Measurements from ENCODE around the gene BEND5. TPM values are rescaled to one million over a fixed set of nuclear protein-coding genes. Genes with fewer than 3 reads are reported as not detected.

The BEND5 gene
- total RNA-seq, 1 donor from 2014 or later, result 1.7 TPM

GRCh38 chr1:48777219-48777895 is 666 bp upstream of the BEND5 start:
- no peaks in the 10 kb centered on the region for H3K36me3 Mint-ChIP-seq (ENCODE audit: unreplicated experiment)
- H3K27me3 Mint-ChIP-seq (ENCODE audit: unreplicated experiment), result peaks cover 27% of the 10 kb centered on the region
- H3K4me3 Mint-ChIP-seq (ENCODE audit: unreplicated experiment), result peak overlapping the region; percentile 70
- H3K9me3 Mint-ChIP-seq (ENCODE audit: unreplicated experiment), result no peaks in the 10 kb centered on the region
- no peak for TF ChIP-seq CTCF (IDR thresholded peaks at IDR 0.05)
- no peak for DNase-seq (ENCODE audit: extremely low spot score, unreplicated experiment)
- H3K4me1 Mint-ChIP-seq (ENCODE audit: unreplicated experiment), result peaks cover 11% of the 10 kb centered on the region
- H3K27ac Mint-ChIP-seq (ENCODE audit: unreplicated experiment), result no peak overlapping the region

GRCh38 chr1:48775831-48776392 is 779 bp downstream of the BEND5 start:
- DNase-seq (ENCODE audit: extremely low spot score, unreplicated experiment), result no peak
- Mint-ChIP-seq H3K27me3 (ENCODE audit: unreplicated experiment) (peaks cover 27% of the 10 kb centered on the region), H3K9me3 (ENCODE audit: unreplicated experiment) (no peaks in the 10 kb centered on the region), H3K4me1 (ENCODE audit: unreplicated experiment) (peaks cover 11% of the 10 kb centered on the region), H3K4me3 (ENCODE audit: unreplicated experiment) (peak overlapping the region; percentile 78), H3K36me3 (ENCODE audit: unreplicated experiment) (no peaks in the 10 kb centered on the region), H3K27ac (ENCODE audit: unreplicated experiment) (peak overlapping the region; percentile 6)
- TF ChIP-seq CTCF (IDR thresholded peaks at IDR 0.05), result no peak

GRCh38 chr1:48773133-48773532 is 3.6 kb downstream of the BEND5 start:
- no peaks in the 10 kb centered on the region for H3K36me3 Mint-ChIP-seq (ENCODE audit: unreplicated experiment)
- H3K4me3 Mint-ChIP-seq (ENCODE audit: unreplicated experiment), result no peak overlapping the region
- peaks cover 11% of the 10 kb centered on the region for H3K4me1 Mint-ChIP-seq (ENCODE audit: unreplicated experiment)
- TF ChIP-seq CTCF (IDR thresholded peaks at IDR 0.05), result no peak
- no peak for DNase-seq (ENCODE audit: extremely low spot score, unreplicated experiment)
- no peak overlapping the region for H3K27ac Mint-ChIP-seq (ENCODE audit: unreplicated experiment)
- H3K9me3 Mint-ChIP-seq (ENCODE audit: unreplicated experiment), result no peaks in the 10 kb centered on the region
- H3K27me3 Mint-ChIP-seq (ENCODE audit: unreplicated experiment), result peaks cover 26% of the 10 kb centered on the region

- peaks cover 9% of the 10 kb centered on the region for H3K4me1 Mint-ChIP-seq (ENCODE audit: unreplicated experiment)
- no peak for TF ChIP-seq CTCF (IDR thresholded peaks at IDR 0.05)
- H3K9me3 Mint-ChIP-seq (ENCODE audit: unreplicated experiment), result no peaks in the 10 kb centered on the region
- H3K27ac Mint-ChIP-seq (ENCODE audit: unreplicated experiment), result no peak overlapping the region
- peaks cover 17% of the 10 kb centered on the region for H3K27me3 Mint-ChIP-seq (ENCODE audit: unreplicated experiment)
- no peaks in the 10 kb centered on the region for H3K36me3 Mint-ChIP-seq (ENCODE audit: unreplicated experiment)
- no peak overlapping the region for H3K4me3 Mint-ChIP-seq (ENCODE audit: unreplicated experiment)
- no peak for DNase-seq (ENCODE audit: extremely low spot score, unreplicated experiment)
Measured at GRCh38 chr1:48772211-48772610, 4.5 kb downstream of the BEND5 start.

- peaks cover 6% of the 10 kb centered on the region for H3K4me1 Mint-ChIP-seq (ENCODE audit: unreplicated experiment)
- TF ChIP-seq CTCF (IDR thresholded peaks at IDR 0.05), result no peak
- no peak overlapping the region for H3K4me3 Mint-ChIP-seq (ENCODE audit: unreplicated experiment)
- H3K9me3 Mint-ChIP-seq (ENCODE audit: unreplicated experiment), result no peaks in the 10 kb centered on the region
- peaks cover 14% of the 10 kb centered on the region for H3K27me3 Mint-ChIP-seq (ENCODE audit: unreplicated experiment)
- H3K36me3 Mint-ChIP-seq (ENCODE audit: unreplicated experiment), result no peaks in the 10 kb centered on the region
- DNase-seq (ENCODE audit: extremely low spot score, unreplicated experiment), result no peak
- no peak overlapping the region for H3K27ac Mint-ChIP-seq (ENCODE audit: unreplicated experiment)
Measured at GRCh38 chr1:48771561-48771960, 5.1 kb downstream of the BEND5 start.
